ENCODE data around the gene UHRF1.

DNA sequence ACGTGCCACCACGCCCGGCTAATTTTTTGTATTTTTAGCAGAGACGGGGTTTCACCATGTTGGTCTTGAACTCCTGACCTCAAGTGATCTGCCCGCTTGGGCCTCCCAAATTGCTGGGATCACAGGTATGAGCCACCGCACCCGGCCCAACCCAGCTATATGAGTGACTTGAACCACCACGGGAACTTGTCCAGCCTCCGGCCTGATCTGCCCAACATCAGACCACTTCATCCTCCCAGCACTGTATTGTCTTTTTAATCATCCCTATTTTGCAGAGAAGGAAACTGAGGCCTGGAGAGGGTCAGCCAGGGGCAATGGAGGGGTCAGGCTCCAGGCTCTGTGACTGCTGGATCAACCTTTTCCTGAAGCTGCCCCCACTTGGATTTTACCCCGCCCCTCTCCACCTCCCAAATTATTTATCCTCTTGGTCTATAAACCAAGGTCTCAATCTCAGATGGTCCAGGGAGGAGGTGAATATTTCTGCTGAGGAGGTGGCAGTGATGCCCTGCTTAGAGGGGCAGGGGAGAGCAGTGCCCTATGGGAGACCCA is 40.9 kb upstream of the UHRF1 start:
- TF ChIP-seq, protein P1, sequence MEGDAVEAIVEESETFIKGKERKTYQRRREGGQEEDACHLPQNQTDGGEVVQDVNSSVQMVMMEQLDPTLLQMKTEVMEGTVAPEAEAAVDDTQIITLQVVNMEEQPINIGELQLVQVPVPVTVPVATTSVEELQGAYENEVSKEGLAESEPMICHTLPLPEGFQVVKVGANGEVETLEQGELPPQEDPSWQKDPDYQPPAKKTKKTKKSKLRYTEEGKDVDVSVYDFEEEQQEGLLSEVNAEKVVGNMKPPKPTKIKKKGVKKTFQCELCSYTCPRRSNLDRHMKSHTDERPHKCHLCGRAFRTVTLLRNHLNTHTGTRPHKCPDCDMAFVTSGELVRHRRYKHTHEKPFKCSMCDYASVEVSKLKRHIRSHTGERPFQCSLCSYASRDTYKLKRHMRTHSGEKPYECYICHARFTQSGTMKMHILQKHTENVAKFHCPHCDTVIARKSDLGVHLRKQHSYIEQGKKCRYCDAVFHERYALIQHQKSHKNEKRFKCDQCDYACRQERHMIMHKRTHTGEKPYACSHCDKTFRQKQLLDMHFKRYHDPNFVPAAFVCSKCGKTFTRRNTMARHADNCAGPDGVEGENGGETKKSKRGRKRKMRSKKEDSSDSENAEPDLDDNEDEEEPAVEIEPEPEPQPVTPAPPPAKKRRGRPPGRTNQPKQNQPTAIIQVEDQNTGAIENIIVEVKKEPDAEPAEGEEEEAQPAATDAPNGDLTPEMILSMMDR (conservative IDR thresholded peaks at IDR 0.05; ENCODE audit: low read length): no peak
- no peak for TF ChIP-seq EZH2phosphoT487 (IDR thresholded peaks at IDR 0.05; ENCODE audit: borderline replicate concordance)
